HFF-Myc (cell line): ENCODE measurements around the gene AK5.

Source experiments
- DNase-seq: peaks from one replicate; pipeline ENCODE4 v3.0.0-alpha.2; 2011; ENCODE audit warnings: low read depth; ENCODE audit errors: extremely low read depth
- H3K4me3 ChIP-seq: replicated peaks from 2 replicates; pipeline ENCODE4 v1.5.1; 2011; ENCODE audit warnings: low read depth, mild to moderate bottlenecking, control low read depth, low read length
- CTCF ChIP-seq: IDR thresholded peaks from 2 replicates; pipeline ENCODE4 v1.5.1; 2012; ENCODE audit warnings: mild to moderate bottlenecking, low read depth, low read length, control low read depth; ENCODE audit errors: missing control alignments

The AK5 gene

GRCh38 chr1:77541162-77541545 lies 259.3 kb downstream of the AK5 start:
- no peak for DNase-seq
- H3K4me3 ChIP-seq, result no peak overlapping the region
- no peak for TF ChIP-seq CTCF

- no peak for TF ChIP-seq CTCF
- no peak overlapping the region for H3K4me3 ChIP-seq
- no peak for DNase-seq
Measured at GRCh38 chr1:77542813-77543420, 261.1 kb downstream of the AK5 start.

- TF ChIP-seq CTCF, result no peak
- H3K4me3 ChIP-seq, result no peak overlapping the region
- DNase-seq, result no peak
Measured at GRCh38 chr1:77543822-77544448, 262.1 kb downstream of the AK5 start.

GRCh38 chr1:77544845-77545244 lies 263.0 kb downstream of the AK5 start:
- no peak for TF ChIP-seq CTCF
- no peak overlapping the region for H3K4me3 ChIP-seq
- no peak for DNase-seq

- TF ChIP-seq CTCF, result no peak
- DNase-seq, result no peak
- H3K4me3 ChIP-seq, result no peak overlapping the region
Measured at GRCh38 chr1:77545970-77546369, 264.2 kb downstream of the AK5 start.

- no peak for TF ChIP-seq CTCF
- DNase-seq, result no peak
- H3K4me3 ChIP-seq, result no peak overlapping the region
Measured at GRCh38 chr1:77546890-77547289, 265.1 kb downstream of the AK5 start.

- no peak for TF ChIP-seq CTCF
- no peak for DNase-seq
- no peak overlapping the region for H3K4me3 ChIP-seq
Measured at GRCh38 chr1:77548285-77548684, 266.5 kb downstream of the AK5 start.
